Bronchus fibroblast of lung (primary cell): ENCODE measurements around the gene GOLGA8F. TPM values are rescaled to one million over a fixed set of nuclear protein-coding genes. Genes with fewer than 3 reads are reported as not detected.

Source experiments
- total RNA-seq: library from RNA; depleted of rRNA; stranded (reverse); fragments of >200 nt; gene quantifications from 2 replicates; pipeline ENCODE4 v1.2.3, GENCODE V29; 2015

Gene GOLGA8F
- not detected in 2 replicates for total RNA-seq

GRCh38 chr15:28378364-28378763 lies at the start of gene GOLGA8F:
Gene GOLGA8F, plus strand, starts transcription at chr15:28378664. Its CDS starts 98 bp downstream, at chr15:28378762.

GRCh38 chr15:28357984-28358383 lies 20.5 kb upstream of the GOLGA8F start, which contains the start of gene GOLGA6L24:
Gene GOLGA6L24, minus strand, starts transcription at chr15:28358084. Its CDS starts 61 bp downstream, at chr15:28358023.

Other genes starting within 250 kb of the GOLGA8F start
- gene HERC2, start 56.5 kb upstream of the GOLGA8F start, total RNA-seq, result 17.1 and 24.5 TPM in 2 replicates
- not detected in 2 replicates for gene GOLGA6L24, start 20.6 kb upstream of the GOLGA8F start, total RNA-seq
- not detected in 2 replicates for gene GOLGA8G, start 154.3 kb downstream of the GOLGA8F start, total RNA-seq
- gene GOLGA6L25, start 174.9 kb downstream of the GOLGA8F start, total RNA-seq, result not detected in 2 replicates